HG03025 (cell line): ENCODE results near the gene ITGB1BP1.

ENCODE experiments used
- ATAC-seq: cut with Tn5 transposase; IDR thresholded peaks from one replicate; pipeline ENCODE4 v1.9.1; 2021; ENCODE audit warnings: mild to moderate bottlenecking, moderate library complexity; ENCODE audit not compliant: unreplicated experiment, low FRiP score

Gene ITGB1BP1

GRCh38 chr2:9380702-9381628, 42.4 kb downstream of the ITGB1BP1 start:
- ATAC-seq: no peak

- ATAC-seq: no peak
Observed at GRCh38 chr2:9379391-9379755, 44.0 kb downstream of the ITGB1BP1 start.

- no peak for ATAC-seq
Observed at GRCh38 chr2:9378433-9379390, 44.6 kb downstream of the ITGB1BP1 start.

GRCh38 chr2:9377461-9378097, 45.7 kb downstream of the ITGB1BP1 start:
- no peak for ATAC-seq

- no peak for ATAC-seq
Observed at GRCh38 chr2:9375857-9376428, 47.4 kb downstream of the ITGB1BP1 start.

GRCh38 chr2:9374071-9374730, 49.1 kb downstream of the ITGB1BP1 start:
- ATAC-seq: no peak

GRCh38 chr2:9373476-9373875, 49.9 kb downstream of the ITGB1BP1 start:
- ATAC-seq: no peak

GRCh38 chr2:9373047-9373446, 50.3 kb downstream of the ITGB1BP1 start:
- no peak for ATAC-seq

GRCh38 chr2:9370746-9371145, 52.6 kb downstream of the ITGB1BP1 start:
- ATAC-seq: no peak

GRCh38 chr2:9366026-9366425, 57.3 kb downstream of the ITGB1BP1 start:
- no peak for ATAC-seq

GRCh38 chr2:9365498-9366019, 57.8 kb downstream of the ITGB1BP1 start:
- ATAC-seq: no peak

- no peak for ATAC-seq
Observed at GRCh38 chr2:9364791-9365497, 58.4 kb downstream of the ITGB1BP1 start.

GRCh38 chr2:9364373-9364772, 59.0 kb downstream of the ITGB1BP1 start:
- ATAC-seq: no peak

GRCh38 chr2:9360701-9361100, 62.6 kb downstream of the ITGB1BP1 start:
- no peak for ATAC-seq

GRCh38 chr2:9360110-9360509, 63.2 kb downstream of the ITGB1BP1 start:
- ATAC-seq: no peak

- no peak for ATAC-seq
Observed at GRCh38 chr2:9359463-9359862, 63.9 kb downstream of the ITGB1BP1 start.

GRCh38 chr2:9358846-9359245, 64.5 kb downstream of the ITGB1BP1 start:
- ATAC-seq: no peak

- no peak for ATAC-seq
Observed at GRCh38 chr2:9356261-9356660, 67.1 kb downstream of the ITGB1BP1 start.

- ATAC-seq: no peak
Observed at GRCh38 chr2:9355716-9356115, 67.6 kb downstream of the ITGB1BP1 start.
